Lower lobe of right lung (tissue), 2 donors: ENCODE data around the gene DAD1. TPM values are rescaled to one million over a fixed set of nuclear protein-coding genes. Genes with fewer than 3 reads are reported as not detected.

Experiments used
- ATAC-seq, 2 donors: fragments of 200-7000 bp; cut with Tn5 transposase; one replicate each; pipeline ENCODE4 v1.9.1; 2020 to 2022; ENCODE audit warnings: mild to moderate bottlenecking in 2 of 2, moderate library complexity in 2 of 2
- DNase-seq: peaks from one replicate; pipeline ENCODE4 v3.0.0-alpha.2; 2020
- H3K27ac ChIP-seq: fragments of 200-600 bp; one replicate; pipeline ENCODE4 v1.8.0; 2022
- H3K27me3 ChIP-seq: fragments of 200-600 bp; one replicate; pipeline ENCODE4 v1.8.0; 2022; ENCODE audit warnings: low read depth
- H3K36me3 ChIP-seq: fragments of 200-600 bp; one replicate; pipeline ENCODE4 v1.8.0; 2022; ENCODE audit warnings: mild to moderate bottlenecking
- H3K4me1 ChIP-seq: fragments of 200-600 bp; one replicate; pipeline ENCODE4 v1.8.0; 2022
- H3K4me3 ChIP-seq: fragments of 200-600 bp; one replicate; pipeline ENCODE4 v1.8.0; 2022; ENCODE audit warnings: mild to moderate bottlenecking
- H3K9me3 ChIP-seq: fragments of 200-600 bp; one replicate; pipeline ENCODE4 v1.8.0; 2022
- intact Hi-C: fragments of 100-400 bp; cut with DNase I; formaldehyde crosslinking; loops from one replicate; pipeline ENCODE4 v1.11.0; 2022
- total RNA-seq: library from RNA; stranded (reverse); fragmentation: NEBNext Ultra II Directional; extraction: Animal tissue kit (Norgen Biotek cat#: 25700); gene quantifications from one replicate; pipeline ENCODE4 v1.2.1, GENCODE V29; 2021
- TF ChIP-seq, protein P1 (sequence below): fragments of 200-600 bp; IDR thresholded peaks from one replicate; pipeline ENCODE4 v1.8.0; 2022; ENCODE audit warnings: antibody characterized with exemption, mild to moderate bottlenecking
- donor health status: DM: no; HTN: yes; CAD: no; lungs with severe emphysema.

Gene DAD1
- total RNA-seq, 1 donor from 2014 or later = 162 TPM

DNA sequence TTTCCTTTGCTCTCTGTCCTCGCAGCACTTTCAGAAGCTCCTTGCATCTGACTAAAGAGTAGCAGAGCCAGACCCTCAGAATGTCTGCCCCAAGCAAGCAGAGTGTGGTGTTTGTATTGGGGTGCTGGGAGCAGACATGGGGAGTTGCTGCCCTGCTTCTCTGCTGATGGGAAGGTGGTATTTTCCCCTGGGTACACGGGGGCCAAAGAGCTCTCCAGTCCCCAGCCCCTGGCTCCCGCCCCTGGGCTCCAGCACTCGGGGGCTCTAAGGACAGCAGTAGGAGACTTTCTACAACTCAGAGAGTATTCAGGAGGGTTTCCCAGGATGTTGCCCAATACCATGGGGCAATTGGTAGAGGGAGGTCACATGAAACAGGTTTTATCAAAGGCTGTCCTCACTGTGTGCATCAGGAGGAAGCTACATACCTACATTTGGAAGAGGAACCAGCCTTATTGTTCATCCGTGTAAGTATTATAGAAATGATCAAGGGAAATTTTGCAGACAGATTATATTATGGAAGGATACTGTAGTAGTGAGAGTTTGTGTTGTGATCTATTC, 50.3 kb downstream of the DAD1 start:
- no peaks in the 10 kb centered on the region for H3K36me3 ChIP-seq

DNA sequence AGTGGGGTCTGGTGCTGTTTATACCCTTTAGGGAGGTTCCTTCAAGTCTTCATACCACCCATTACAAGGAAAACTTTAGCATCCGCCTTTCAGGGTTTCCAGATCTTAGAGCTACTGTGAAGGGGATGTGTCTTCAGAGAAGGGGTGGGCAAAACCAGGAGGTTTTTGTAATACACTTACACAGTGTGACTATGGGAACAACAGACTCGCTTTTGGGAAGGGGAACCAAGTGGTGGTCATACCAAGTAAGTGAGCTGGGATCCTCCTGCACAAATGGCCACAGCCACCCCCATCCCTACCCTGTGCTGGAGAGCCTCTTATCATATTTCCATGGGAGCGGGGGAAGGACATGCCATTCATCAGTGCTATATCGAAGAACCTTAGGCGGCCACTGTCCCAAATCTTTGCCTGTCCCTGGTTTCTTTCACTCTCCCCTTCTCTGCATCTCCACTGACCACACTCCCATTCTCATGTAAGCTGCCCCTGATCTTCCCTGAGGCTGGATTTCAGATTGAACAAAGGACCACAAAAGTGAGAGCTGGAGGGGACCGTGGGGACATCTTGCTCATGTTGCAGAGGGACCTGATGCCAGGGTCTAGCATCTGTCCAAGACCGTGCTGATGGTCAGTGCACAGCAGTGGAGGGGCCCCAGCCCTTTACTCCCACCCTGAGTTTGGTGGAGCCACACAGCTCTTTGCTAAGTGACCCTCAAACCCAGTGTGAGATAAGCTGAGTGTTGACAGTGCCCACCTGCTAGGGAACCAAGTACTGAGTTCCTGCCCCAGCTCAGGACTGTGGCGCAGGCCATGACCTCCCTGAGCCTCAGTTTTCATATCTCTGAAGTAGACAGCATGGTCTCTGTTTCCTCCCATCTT, 51.4 kb downstream of the DAD1 start:
- TF ChIP-seq, protein P1, sequence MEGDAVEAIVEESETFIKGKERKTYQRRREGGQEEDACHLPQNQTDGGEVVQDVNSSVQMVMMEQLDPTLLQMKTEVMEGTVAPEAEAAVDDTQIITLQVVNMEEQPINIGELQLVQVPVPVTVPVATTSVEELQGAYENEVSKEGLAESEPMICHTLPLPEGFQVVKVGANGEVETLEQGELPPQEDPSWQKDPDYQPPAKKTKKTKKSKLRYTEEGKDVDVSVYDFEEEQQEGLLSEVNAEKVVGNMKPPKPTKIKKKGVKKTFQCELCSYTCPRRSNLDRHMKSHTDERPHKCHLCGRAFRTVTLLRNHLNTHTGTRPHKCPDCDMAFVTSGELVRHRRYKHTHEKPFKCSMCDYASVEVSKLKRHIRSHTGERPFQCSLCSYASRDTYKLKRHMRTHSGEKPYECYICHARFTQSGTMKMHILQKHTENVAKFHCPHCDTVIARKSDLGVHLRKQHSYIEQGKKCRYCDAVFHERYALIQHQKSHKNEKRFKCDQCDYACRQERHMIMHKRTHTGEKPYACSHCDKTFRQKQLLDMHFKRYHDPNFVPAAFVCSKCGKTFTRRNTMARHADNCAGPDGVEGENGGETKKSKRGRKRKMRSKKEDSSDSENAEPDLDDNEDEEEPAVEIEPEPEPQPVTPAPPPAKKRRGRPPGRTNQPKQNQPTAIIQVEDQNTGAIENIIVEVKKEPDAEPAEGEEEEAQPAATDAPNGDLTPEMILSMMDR = no peak
- DNase-seq = no peak
- peak in 1 of 2 donors; percentile 17 for ATAC-seq
- Histone ChIP-seq H3K27ac (peak overlapping the region; percentile 28), H3K9me3 (no peaks in the 10 kb centered on the region), H3K27me3 (no peaks in the 10 kb centered on the region), H3K4me1 (peaks cover 23% of the 10 kb centered on the region), H3K4me3 (no peak overlapping the region), H3K36me3 (no peaks in the 10 kb centered on the region)
- intact Hi-C loops = no loop called here

More for the DNA sequence above, 50.3 kb downstream of the DAD1 start:
- no peaks in the 10 kb centered on the region for H3K9me3 ChIP-seq
- H3K27me3 ChIP-seq = no peaks in the 10 kb centered on the region
- ATAC-seq = no peak
- DNase-seq = no peak
- H3K27ac ChIP-seq = no peak overlapping the region
- H3K4me3 ChIP-seq = no peak overlapping the region
- TF ChIP-seq, protein P1 = no peak
- peaks cover 15% of the 10 kb centered on the region for H3K4me1 ChIP-seq
- intact Hi-C loops = no loop called here

DNA sequence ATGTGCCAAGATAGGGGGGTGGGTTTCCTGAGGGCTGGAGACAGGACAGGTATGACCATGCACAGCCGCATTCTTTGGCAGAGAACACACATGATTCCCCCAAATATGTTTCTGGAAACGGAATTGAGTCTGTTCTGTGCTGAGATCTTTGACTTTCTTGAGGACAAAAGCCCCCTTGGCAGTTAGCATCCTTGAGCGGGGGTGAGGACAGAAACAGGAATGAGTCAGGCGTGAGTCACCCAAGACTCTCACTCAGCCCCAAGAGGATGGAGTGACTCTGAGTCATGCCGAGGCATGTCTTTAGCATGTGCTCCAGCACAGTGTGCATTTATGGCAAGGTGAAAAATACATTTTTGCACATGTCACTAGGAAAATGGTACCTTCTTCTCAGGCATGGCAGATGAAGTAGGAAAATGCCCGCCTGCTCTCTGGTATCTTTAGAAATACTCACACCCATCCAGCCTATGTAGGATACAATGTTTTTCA, 52.1 kb downstream of the DAD1 start:
- H3K4me3 ChIP-seq = no peak overlapping the region
- TF ChIP-seq, protein P1 = no peak
- DNase-seq (no peak), ATAC-seq (peak; percentile 91 to 92)
- H3K27me3 ChIP-seq = no peaks in the 10 kb centered on the region
- intact Hi-C loops = no loop called here
- no peaks in the 10 kb centered on the region for H3K36me3 ChIP-seq
- peak overlapping the region; percentile 28 for H3K27ac ChIP-seq
- H3K9me3 ChIP-seq = no peaks in the 10 kb centered on the region
- H3K4me1 ChIP-seq = peaks cover 28% of the 10 kb centered on the region

- DNase-seq = no peak
- TF ChIP-seq, protein P1 = no peak
- H3K4me1 ChIP-seq = peaks cover 28% of the 10 kb centered on the region
- ATAC-seq = no peak
- H3K27ac ChIP-seq = no peak overlapping the region
- no peaks in the 10 kb centered on the region for H3K36me3 ChIP-seq
- no peak overlapping the region for H3K4me3 ChIP-seq
- no peaks in the 10 kb centered on the region for H3K27me3 ChIP-seq
- H3K9me3 ChIP-seq = no peaks in the 10 kb centered on the region
- intact Hi-C loops = no loop called here
Observed at GRCh38 chr14:22535916-22536315, 53.1 kb downstream of the DAD1 start.

- TF ChIP-seq, protein P1 = no peak
- H3K4me1 ChIP-seq = peaks cover 28% of the 10 kb centered on the region
- no peak overlapping the region for H3K4me3 ChIP-seq
- no peak for DNase-seq
- intact Hi-C loops = no loop called here
- H3K27me3 ChIP-seq = no peaks in the 10 kb centered on the region
- no peak for ATAC-seq
- peak overlapping the region; percentile 4 for H3K27ac ChIP-seq
- H3K36me3 ChIP-seq = no peaks in the 10 kb centered on the region
- H3K9me3 ChIP-seq = no peaks in the 10 kb centered on the region
Observed at GRCh38 chr14:22535126-22535525, 53.9 kb downstream of the DAD1 start.
